Measurements from ENCODE around the gene CREB5. TPM values are rescaled to one million over a fixed set of nuclear protein-coding genes. Genes with fewer than 3 reads are reported as not detected.

CREB5 gene
- total and polyA plus RNA-seq, 2 of the 8 experiments (the other 6 are each of a cell fraction or from before 2014, with no cell fraction given), result 2.4 to 2.7 TPM

- Histone ChIP-seq H3K4me1 (replicated peaks in 1 of 4; ENCODE audit: control insufficient read depth in 3 of 4, insufficient read depth in 4 of 4, low read length in 3 of 4) (peaks cover 2 to 10% (median 3%) of the 10 kb centered on the region in 4 experiments; a peak in 4 of 7 replicates), H4K8ac (ENCODE audit: extremely low read depth, insufficient read depth, low read length) (no peak overlapping the region; the same call in 1 of the 2 replicates), H3K14ac (ENCODE audit: insufficient read length) (no peak overlapping the region), H3K23me2 (ENCODE audit: low read depth, low read length) (no peaks in the 10 kb centered on the region; the same call in 1 of the 2 replicates), H3K23ac (ENCODE audit: insufficient read length) (no peak overlapping the region), H2BK20ac (ENCODE audit: low read length) (no peak overlapping the region), H2BK5ac (ENCODE audit: low read depth, low read length) (no peak overlapping the region), H4K20me1 (replicated peaks in 1 of 2; ENCODE audit: control insufficient read depth in 1 of 2, insufficient read depth in 2 of 2, low read length in 2 of 2) (no peaks in the 10 kb centered on the region), H3K18ac (ENCODE audit: extremely low read depth, low read length) (no peak overlapping the region), H3K4ac (replicated peaks; ENCODE audit: insufficient read length, low read depth, low read length) (no peak overlapping the region), H3K4me3 (ENCODE audit: extremely low read depth in 1 of 4, insufficient read depth in 2 of 4, low read depth in 3 of 4, low read length in 4 of 4) (no peak overlapping the region), H4K91ac (replicated peaks; ENCODE audit: insufficient read length, low read length) (no peak overlapping the region), H4K5ac (ENCODE audit: insufficient read length, low read depth, low read length) (no peak overlapping the region), H2AK5ac (ENCODE audit: low read depth, low read length) (no peak overlapping the region), H3K27ac (ENCODE audit: low read depth, low read length) (no peak overlapping the region), H3K36me3 (ENCODE audit: control insufficient read depth in 2 of 4, insufficient read depth in 4 of 4, low read length in 3 of 4) (no peaks in the 10 kb centered on the region), H3K56ac (replicated peaks; ENCODE audit: insufficient read length, low read depth, low read length) (no peak overlapping the region), H2BK120ac (replicated peaks; ENCODE audit: low read depth, low read length) (no peak overlapping the region), H2BK15ac (ENCODE audit: low read length) (0 out of 2 replicates have a peak overlapping the region, but pooled peaks have one; percentile 65), H3K27me3 (replicated peaks in 1 of 4; ENCODE audit: control insufficient read depth in 3 of 4, extremely low read depth in 1 of 4, insufficient read depth in 3 of 4, low read length in 3 of 4) (no peaks in the 10 kb centered on the region), H3K79me1 (ENCODE audit: low read depth, low read length) (no peaks in the 10 kb centered on the region), H3K4me2 (ENCODE audit: insufficient read depth in 1 of 2, low read depth in 2 of 2, low read length in 2 of 2) (no peak overlapping the region), H2AFZ (ENCODE audit: low read length) (no peak overlapping the region), H2BK12ac (ENCODE audit: low read depth, low read length) (no peak overlapping the region), H3K9ac (replicated peaks in 1 of 4; ENCODE audit: extremely low read depth in 1 of 4, low read depth in 3 of 4, low read length in 3 of 4) (no peak overlapping the region), H3K79me2 (ENCODE audit: control insufficient read depth in 1 of 2, insufficient read depth in 2 of 2, low read length in 2 of 2) (no peaks in the 10 kb centered on the region), H3K9me3 (ENCODE audit: insufficient read depth in 2 of 2, low read depth in 1 of 2, low read length in 1 of 2) (no peaks in the 10 kb centered on the region)
- WGBS, 2 experiments (ENCODE audit: extremely low coverage in 1 of 2, insufficient coverage in 1 of 2, insufficient read length in 1 of 2, insufficient replicate concordance in 2 of 2, low coverage in 1 of 2, low lambda C conversion rate in 2 of 2, missing lambda C conversion rate in 1 of 2), result 91% methylated on average over 13 of the region's 13 CpGs; no CpG with 5 or more reads in 1 of the 2 experiments
- ChIA-PET CTCF (ENCODE audit: partially characterized antibody) (interaction anchor here (1.7 to 2.7 kb wide), 3 partner anchors 9 to 45 kb away, joined by 6 read pairs; no protein-coding TSS in a partner anchor), POLR2A (ENCODE audit: partially characterized antibody) (interaction anchor here (0.8 kb wide), 1 partner anchor 30 kb away, joined by 3 read pairs; no protein-coding TSS in a partner anchor)
- DNase-seq (ENCODE audit: low read depth in 1 of 2, low spot score in 2 of 2) (no peak), FAIRE-seq (no peak)
- TF ChIP-seq CTCF (IDR thresholded peaks at IDR 0.05; ENCODE audit: control extremely low read depth in 1 of 3, insufficient read depth in 1 of 3, low read depth in 1 of 3, low read length in 3 of 3) (no peak), BCL11A (IDR thresholded peaks at IDR 0.05; ENCODE audit: low read depth in 2 of 2, low read length in 2 of 2) (no peak), SIRT6 (IDR thresholded peaks at IDR 0.05; ENCODE audit: low read length) (no peak), JUN (IDR thresholded peaks at IDR 0.05; ENCODE audit: low read depth, low read length) (no peak), TAF1 (IDR thresholded peaks at IDR 0.05; ENCODE audit: low read depth, low read length) (no peak), SP1 (IDR thresholded peaks at IDR 0.05; ENCODE audit: low read depth, low read length) (no peak), SIN3A (conservative IDR thresholded peaks at IDR 0.05 in 1 of 2, IDR thresholded peaks at IDR 0.05 in 1 of 2; ENCODE audit: low read depth in 1 of 2, low read length in 2 of 2) (no peak), CBX8 (IDR thresholded peaks at IDR 0.05; ENCODE audit: borderline replicate concordance, low read depth, low read length) (no peak), YY1 (IDR thresholded peaks at IDR 0.05; ENCODE audit: low read depth, low read length) (no peak)
Measured at GRCh38 chr7:28570113-28570969, 158.0 kb downstream of the CREB5 start.
